Activated CD8-positive, alpha-beta memory T cell treated with anti-CD3 and anti-CD28 coated beads for 36 hours (primary cell): ENCODE results near the gene SCO2. TPM values are rescaled to one million over a fixed set of nuclear protein-coding genes. Genes with fewer than 3 reads are reported as not detected.

ENCODE experiments used
- CTCF ChIA-PET: fragments of 350-600 bp; sonication (Branson Sonifier 250); formaldehyde crosslinking; loops from one replicate; lab custom pipeline; 2021; ENCODE audit warnings: antibody characterized with exemption; lab: Charles Lee
- POLR2A ChIA-PET: fragments of 350-600 bp; sonication (Branson Sonifier 250); formaldehyde crosslinking; loops from one replicate; lab custom pipeline; 2021; ENCODE audit warnings: antibody characterized with exemption; lab: Charles Lee
- total RNA-seq, 2 experiments: library from RNA; stranded (reverse); gene quantifications; one replicate each; pipeline ENCODE4 v1.2.3, GENCODE V29; 2021

Gene SCO2
- total RNA-seq, 2 experiments from 2014 or later: 0.97 to 4.1 TPM

- ChIA-PET POLR2A (no interaction called here), CTCF (no interaction called here)
These were observed 6.2 kb downstream of the SCO2 start for GRCh38 chr22:50519151-50519550.

- CTCF ChIA-PET: no interaction called here
- POLR2A ChIA-PET: no interaction called here
These were observed 6.8 kb downstream of the SCO2 start for GRCh38 chr22:50518606-50519005.

DNA sequence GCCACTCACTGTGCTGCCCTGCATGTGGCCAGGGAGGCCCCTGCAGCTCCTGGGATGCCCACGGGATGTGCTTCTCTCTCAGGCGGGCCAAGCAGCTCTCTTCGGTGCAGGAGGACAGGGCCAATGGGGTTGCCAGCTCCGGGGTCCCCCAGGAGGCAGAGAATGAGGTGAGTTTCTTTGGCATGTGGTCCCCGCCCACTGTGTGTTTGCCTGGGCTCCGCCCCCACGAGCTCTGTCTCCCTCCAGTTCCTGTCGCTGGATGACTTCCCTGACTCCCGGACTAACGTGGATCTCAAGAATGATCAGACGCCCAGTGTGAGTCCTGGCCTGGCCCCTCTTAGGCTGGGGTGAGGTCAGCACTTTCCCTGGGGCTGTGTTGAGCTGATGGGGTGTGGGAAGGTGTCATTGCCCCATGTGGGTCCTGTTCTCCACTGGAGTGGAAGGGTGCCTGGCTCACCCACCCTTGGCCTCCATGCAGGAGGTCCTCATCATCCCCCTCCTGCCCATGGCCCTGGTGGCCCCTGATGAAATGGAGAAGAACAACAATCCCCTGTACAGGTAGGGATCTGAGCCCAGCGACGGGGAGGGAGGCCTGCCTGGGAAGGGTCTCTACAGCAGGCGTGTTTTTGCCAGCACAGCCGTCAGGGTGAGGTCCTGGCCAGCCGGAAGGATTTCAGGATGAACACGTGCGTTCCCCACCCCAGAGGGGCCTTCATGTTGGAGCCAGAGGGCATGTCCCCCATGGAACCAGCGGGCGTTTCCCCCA is 7.7 kb downstream of the SCO2 start:
- ChIA-PET POLR2A (no interaction called here), CTCF (no interaction called here)

- ChIA-PET CTCF (interaction anchor here (0.7 to 0.9 kb wide), 2 partner anchors 19 to 103 kb away, joined by 3 to 4 read pairs; no protein-coding TSS in a partner anchor), POLR2A (no interaction called here)
These were observed 8.5 kb downstream of the SCO2 start for GRCh38 chr22:50516891-50517290.

DNA sequence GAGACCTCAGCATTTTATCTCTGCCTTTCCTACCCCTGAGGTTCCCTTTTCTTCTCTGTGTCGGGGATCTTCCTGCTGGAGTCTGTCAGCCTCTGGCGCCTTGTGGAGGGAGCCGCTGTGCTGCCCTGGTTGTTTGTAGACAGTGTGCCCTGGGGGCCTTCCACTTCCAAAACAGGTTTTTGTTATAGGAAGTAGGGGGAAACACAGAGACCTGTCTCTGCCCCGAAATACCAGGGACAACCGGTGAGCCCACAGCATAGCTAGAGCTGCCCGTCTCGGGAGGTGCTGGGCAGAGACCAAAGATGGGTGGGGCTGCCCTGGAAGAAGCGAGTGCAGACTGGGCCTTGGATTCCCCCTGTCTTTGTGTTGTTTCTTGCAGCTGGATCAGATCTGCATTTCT is 9.3 kb downstream of the SCO2 start:
- POLR2A ChIA-PET: interaction anchor here (1.1 kb wide), 1 partner anchor 10 kb away, joined by 3 read pairs; the partner anchor contains the start of gene SCO2
- CTCF ChIA-PET: interaction anchor here (0.9 to 1.3 kb wide), 2 partner anchors 18 to 47 kb away, joined by 3 to 6 read pairs; partner anchors contain the start of gene SYCE3

DNA sequence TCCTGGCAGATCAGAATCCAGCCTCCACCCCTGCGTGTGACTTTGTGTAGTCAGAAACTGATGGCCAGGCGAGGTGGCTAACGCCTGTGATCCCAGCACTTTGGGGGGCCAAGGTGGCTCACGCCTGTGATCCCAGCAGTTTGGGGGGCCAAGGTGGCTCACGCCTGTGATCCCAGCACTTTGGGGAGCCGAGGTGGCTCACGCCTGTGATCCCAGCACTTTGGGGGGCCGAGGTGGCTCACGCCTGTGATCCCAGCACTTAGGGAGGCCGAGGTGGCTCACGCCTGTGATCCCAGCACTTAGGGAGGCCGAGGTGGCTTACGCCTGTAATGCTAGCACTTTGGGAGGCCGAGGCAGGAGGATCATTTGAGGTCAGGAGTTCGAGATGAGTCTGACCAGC is 12.2 kb downstream of the SCO2 start:
- POLR2A ChIA-PET: interaction anchor here (0.8 kb wide), 1 partner anchor 40 kb away, joined by 4 read pairs; no protein-coding TSS in a partner anchor
- CTCF ChIA-PET: interaction anchor here (0.6 kb wide), 1 partner anchor 12 kb away, joined by 3 read pairs; the partner anchor contains the start of gene SCO2

DNA sequence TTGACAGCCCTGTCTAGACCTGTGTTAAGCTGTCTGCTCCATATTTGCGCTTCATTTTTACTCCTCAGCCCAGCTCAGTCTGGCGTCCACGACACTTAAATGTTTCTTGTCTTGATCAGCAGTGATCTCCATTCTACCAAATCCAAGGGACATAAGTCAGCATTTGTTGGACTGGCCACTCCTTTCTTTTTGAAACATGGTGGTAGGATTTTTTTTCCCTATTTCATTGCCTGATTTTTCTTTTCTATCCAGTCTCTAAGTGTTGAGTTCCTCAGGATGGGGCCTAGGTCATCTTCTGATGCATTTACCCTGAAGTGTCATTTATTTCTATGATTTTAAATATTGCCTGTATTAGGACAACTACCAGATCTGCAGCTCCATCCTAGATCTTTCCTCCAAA is 16.5 kb downstream of the SCO2 start:
- ChIA-PET POLR2A (interaction anchor here (0.6 to 4.7 kb wide), 8 partner anchors 17 to 264 kb away, joined by 3 to 69 read pairs (median 4); partner anchors contain the start of genes SCO2, TUBGCP6 and TYMP), CTCF (interaction anchor here (0.8 to 2.8 kb wide), 6 partner anchors 11 to 119 kb away, joined by 3 to 32 read pairs (median 4); partner anchors contain the start of genes ARSA, SCO2 and SYCE3)

GRCh38 chr22:50507991-50508884 is 17.2 kb downstream of the SCO2 start, which contains the start of gene NCAPH2:
Gene NCAPH2 (plus strand): TSS chr22:50508224. CDS start chr22:50508338, 114 bp downstream.
- POLR2A ChIA-PET: interaction anchor here (0.5 to 4.7 kb wide), 18 partner anchors 14 to 264 kb away, joined by 3 to 69 read pairs (median 3); partner anchors contain the start of genes ADM2, SCO2, SYCE3 and TUBGCP6

GRCh38 chr22:50507421-50507990 is 17.9 kb downstream of the SCO2 start, which contains the start of gene LMF2:
Gene LMF2 (minus strand): TSS chr22:50507702. CDS start chr22:50507675, 27 bp downstream.
- POLR2A ChIA-PET: interaction anchor here (0.5 to 4.7 kb wide), 15 partner anchors 15 to 263 kb away, joined by 3 to 69 read pairs (median 3); partner anchors contain the start of genes ADM2, SCO2, SYCE3 and TUBGCP6
- CTCF ChIA-PET: interaction anchor here (0.6 to 2.8 kb wide), 9 partner anchors 10 to 126 kb away, joined by 3 to 32 read pairs (median 4); partner anchors contain the start of genes SCO2 and SYCE3

More at GRCh38 chr22:50507991-50508884, 17.2 kb downstream of the SCO2 start, which contains the start of gene NCAPH2:
- CTCF ChIA-PET: interaction anchor here (0.6 to 2.8 kb wide), 9 partner anchors 10 to 127 kb away, joined by 3 to 32 read pairs (median 4); partner anchors contain the start of genes SCO2 and SYCE3

DNA sequence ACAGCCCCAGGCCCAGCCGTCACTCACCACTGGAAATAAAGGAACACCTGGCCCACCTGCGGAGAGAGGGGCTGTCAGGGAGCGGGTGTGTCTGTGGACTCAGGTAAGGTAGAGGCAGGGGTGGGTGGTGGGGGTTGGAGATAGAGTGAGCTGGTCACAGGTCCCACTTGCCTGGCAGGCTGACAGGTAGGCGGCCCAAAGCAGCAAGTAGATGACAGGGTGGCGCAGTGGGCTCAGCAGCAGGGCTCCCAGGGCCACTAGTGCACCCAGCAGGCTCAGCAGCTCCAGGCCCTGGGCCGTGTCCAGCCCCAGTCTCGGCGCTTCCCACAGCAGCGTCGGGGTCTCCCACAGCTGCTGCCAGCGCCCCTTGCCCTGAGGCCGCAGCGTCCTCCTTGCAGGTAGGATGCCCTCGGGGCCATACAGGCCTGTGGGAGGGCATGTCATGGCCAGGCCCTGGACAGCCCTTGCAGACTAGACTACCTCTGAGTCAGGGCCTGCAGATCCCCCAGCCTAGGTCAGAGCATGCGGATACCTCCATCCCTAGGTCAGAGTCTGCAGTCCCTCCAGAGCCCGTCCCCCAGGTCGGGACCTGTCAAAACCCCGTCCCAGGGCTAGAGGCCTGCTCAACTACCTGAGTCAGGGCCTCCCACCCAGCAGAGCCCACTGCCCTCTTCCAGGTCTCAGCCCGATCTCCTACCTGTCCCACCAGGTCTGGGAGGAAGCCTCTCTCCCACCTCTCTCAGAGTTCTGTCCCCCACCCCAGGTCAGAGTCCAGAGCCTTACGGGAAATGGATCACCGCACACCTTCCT is 18.6 kb downstream of the SCO2 start:
- POLR2A ChIA-PET: interaction anchor here (2.0 to 4.7 kb wide), 2 partner anchors 19 to 114 kb away, joined by 8 to 69 read pairs; partner anchors contain the start of gene SCO2

DNA sequence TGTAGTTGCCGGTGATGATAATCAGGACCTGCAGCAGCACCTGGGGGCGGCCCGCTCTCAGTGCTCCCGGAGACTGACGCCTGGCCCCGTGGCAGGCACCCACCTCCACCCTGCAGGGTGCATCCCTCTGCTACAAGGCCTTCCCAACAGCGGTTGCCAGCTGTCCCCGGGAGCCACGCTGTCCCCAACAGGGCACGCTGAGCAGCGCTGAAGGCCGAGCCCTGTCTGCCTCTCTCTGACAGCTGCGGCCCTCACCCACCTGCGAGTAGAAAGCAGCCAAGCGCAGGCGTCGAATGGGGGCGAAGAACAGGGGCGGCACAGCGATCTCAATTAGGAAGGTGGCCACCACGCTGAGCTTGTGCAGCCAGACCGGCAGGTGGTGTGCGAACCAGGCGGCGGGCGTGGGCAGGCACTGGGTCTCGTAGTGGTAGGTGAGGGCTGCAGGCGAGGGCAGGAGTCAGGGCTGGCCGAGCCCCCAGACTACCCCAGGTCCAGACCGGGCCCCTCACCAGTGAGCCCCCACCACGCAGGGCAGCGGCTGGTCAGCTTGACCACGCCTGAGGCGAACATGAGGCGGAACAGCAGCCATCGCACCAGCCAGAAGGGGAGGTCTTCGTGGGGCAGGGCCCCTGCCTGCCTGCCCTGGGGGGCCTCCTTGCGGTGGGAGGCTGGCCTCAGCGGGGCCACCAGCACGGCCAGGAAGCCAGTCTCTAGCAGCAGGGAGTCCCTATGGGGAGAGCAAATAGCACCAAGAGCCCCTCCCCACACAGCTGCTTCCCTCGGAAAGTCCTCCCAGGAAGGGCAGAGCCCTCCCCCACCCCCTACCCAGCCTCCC is 19.4 kb downstream of the SCO2 start:
- CTCF ChIA-PET: interaction anchor here (1.0 to 1.3 kb wide), 2 partner anchors 8 to 16 kb away, joined by 3 to 4 read pairs; no protein-coding TSS in a partner anchor
- POLR2A ChIA-PET: interaction anchor here (0.6 to 4.7 kb wide), 2 partner anchors 15 to 20 kb away, joined by 3 to 69 read pairs; partner anchors contain the start of gene SCO2

More for the DNA sequence above, 18.6 kb downstream of the SCO2 start:
- CTCF ChIA-PET: interaction anchor here (1.0 to 1.3 kb wide), 3 partner anchors 9 to 36 kb away, joined by 3 to 4 read pairs (median 3); no protein-coding TSS in a partner anchor

GRCh38 chr22:50505276-50505775 is 20.1 kb downstream of the SCO2 start:
- ChIA-PET CTCF (interaction anchor here (0.8 kb wide), 1 partner anchor 164 kb away, joined by 3 read pairs; no protein-coding TSS in a partner anchor), POLR2A (interaction anchor here (0.6 kb wide), 1 partner anchor 14 kb away, joined by 3 read pairs; no protein-coding TSS in a partner anchor)

DNA sequence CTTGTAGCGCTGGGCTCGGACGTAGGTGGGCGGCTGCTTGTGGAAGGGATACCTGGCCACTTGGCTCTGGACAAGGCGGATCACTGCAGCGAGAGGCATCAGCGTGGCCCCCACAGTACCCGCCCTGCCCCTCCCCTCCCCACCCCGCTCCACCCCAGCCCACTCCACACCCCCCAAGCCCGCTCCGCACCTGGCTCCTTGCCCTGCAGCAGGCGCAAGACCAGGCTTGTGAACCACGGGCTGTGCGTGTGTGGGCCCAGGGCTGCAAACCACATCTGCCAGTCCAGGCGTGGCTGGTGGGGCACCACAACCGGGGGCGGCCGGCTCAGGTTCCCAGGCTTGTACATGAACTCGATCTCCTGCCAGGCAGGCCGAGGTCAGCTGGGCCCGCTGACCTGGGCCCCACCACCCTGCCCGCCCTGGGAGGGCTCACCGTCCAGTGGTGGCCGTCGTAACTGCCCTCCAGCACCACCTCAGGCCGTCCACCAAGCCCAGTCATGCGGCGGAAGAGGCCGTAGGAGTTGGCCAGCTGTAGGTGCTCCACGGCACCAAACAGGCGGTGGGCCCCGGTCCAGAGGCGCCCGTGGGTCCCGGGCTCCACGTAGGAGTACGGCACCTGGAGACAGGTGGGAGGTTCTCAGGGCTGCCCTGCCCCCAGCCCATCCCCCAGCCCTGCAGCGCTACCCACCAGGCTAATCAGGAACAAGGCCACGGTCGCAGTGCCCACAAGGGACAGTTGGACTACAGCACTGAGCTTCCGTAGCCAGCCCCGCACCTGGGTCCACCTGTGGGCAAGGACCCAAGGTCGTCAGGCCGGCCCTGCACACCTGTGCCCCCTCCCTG is 20.8 kb downstream of the SCO2 start:
- ChIA-PET CTCF (interaction anchor here (0.8 kb wide), 1 partner anchor 163 kb away, joined by 3 read pairs; no protein-coding TSS in a partner anchor), POLR2A (no interaction called here)

- CTCF ChIA-PET: no interaction called here
- POLR2A ChIA-PET: no interaction called here
These were observed 21.8 kb downstream of the SCO2 start for GRCh38 chr22:50503475-50504145.
